T-helper 2 cell (primary cell): ENCODE data around the gene RTL10.
A peak's percentile ranks its signal among the peaks of the same experiment; 100 is the strongest.
"Not testable (repeated sequence)": the region's sequence is repeated elsewhere in the genome, so short reads cannot be mapped to it uniquely, and the experiment has no call there.

Experiments
- DNase-seq, 5 experiments: peaks; one replicate each; pipeline versions ENCODE4 v3.0.0 to v3.0.0-alpha.2; 2012 to 2022

Gene RTL10

DNA sequence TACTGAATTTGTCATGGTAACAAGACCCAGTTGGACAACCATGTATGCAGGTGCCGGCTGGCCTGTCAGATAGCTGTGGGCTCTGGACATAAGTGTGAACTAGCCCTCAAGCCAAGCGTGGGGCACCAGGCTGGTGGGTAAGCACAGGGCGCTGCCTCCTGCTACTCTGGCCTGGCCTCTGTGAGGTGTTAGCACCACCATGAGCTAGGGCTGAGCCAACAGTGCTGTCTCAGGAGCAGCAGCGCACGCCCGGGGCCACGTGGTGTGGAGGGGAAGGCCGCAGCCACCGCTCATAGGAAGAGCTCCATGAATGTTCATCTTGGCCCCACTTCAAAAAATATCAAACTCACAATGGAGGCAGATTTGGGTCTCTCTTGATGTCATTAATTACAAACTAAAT is 35.3 kb upstream of the RTL10 start:
- DNase-seq = no peak

DNA sequence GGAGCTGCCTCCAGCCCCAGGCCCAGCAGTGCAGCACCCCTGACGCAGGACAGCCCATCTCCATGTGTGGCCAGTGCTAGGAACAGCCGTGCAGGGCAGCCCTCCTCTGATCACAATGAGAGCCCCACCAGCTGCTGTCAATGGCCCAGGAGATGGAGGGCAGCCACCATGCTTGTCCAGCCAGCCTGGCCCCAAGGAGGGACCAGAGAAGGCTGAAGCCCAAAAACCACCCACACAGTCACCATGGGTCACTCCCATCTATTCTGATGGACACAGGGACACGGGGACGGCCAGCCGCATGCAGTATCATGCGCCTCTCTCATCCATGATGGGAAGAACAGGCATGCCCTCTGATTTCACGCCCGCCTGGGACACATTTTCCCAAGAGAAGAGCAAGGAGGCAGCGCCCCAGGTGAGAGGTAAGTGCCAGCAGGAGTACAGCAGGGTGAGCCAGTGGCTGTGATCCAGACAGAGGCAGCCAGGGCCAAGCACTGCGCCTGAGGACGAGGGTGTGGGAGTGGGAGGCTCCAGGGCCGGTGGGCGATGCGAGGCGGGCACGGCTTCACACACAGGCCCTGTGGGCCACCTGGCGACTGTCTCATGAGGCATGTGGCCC is 33.6 kb upstream of the RTL10 start:
- DNase-seq = no peak

DNA sequence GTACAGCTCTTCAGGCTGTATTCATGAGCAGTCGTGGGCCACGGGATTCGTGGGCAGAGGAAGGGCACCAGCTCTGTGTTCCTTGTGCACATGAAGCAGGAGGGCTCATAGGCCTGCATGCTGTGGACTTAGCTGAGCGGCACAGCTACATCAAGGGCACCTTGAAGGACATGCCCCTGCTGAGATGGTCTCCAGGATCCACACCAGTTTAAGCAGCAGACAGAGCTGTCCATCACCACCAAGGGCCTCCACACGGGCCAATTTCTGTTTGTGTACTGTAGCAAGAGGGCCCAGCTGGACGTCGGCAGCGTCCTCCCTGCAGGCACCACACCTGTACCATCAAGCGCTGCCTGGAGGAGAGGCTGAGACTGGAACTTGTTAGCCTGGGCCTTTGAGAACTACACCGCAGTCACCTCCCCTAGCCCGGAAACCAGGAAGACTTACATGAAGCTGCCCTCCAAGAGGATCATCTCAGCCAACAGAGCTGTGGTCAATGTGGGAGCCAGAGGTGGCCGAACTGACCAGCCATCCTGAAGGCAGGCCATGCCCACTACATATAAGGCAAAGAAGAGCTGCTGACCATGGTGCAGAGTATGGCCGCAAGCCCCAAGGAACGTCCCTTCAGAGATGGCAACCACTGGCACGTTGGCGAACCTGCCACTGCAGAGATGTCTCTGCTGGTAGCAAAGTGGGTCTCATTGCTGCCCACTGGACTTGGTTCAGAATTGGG is 32.7 kb upstream of the RTL10 start:
- DNase-seq = no peak

DNA sequence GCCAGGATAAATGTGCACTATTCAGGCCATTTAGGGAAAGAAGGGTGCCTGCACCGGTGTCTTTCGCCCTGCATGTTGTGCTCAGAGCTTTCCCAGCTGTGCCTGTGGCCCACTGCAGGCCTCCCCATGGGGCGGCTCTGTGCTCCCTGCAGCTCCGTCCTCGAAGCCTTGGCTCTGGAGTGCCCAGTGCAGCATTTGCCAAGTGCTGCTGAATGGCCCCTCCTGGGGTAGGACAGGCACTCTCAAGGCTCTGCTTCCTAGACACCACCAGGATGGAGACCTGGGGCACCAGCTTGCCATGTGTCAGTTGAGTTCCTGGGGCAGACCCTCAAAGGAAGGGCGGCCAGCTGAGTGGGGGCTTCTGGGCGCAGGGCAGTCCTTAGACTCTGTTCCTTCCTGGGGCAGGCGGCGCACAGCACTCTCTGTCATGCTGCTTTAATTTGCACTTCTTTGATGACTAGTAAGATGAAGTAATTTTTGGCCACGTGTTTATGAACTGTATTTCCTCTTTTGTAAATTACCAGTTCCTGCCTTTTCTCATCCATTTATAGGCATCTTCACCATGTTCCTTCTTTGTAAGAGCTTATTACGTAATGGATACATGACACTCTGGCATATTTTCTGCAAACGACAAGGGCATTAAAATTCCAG is 32.1 kb upstream of the RTL10 start:
- DNase-seq = peak in 1 of 5 experiments; percentile 26

DNA sequence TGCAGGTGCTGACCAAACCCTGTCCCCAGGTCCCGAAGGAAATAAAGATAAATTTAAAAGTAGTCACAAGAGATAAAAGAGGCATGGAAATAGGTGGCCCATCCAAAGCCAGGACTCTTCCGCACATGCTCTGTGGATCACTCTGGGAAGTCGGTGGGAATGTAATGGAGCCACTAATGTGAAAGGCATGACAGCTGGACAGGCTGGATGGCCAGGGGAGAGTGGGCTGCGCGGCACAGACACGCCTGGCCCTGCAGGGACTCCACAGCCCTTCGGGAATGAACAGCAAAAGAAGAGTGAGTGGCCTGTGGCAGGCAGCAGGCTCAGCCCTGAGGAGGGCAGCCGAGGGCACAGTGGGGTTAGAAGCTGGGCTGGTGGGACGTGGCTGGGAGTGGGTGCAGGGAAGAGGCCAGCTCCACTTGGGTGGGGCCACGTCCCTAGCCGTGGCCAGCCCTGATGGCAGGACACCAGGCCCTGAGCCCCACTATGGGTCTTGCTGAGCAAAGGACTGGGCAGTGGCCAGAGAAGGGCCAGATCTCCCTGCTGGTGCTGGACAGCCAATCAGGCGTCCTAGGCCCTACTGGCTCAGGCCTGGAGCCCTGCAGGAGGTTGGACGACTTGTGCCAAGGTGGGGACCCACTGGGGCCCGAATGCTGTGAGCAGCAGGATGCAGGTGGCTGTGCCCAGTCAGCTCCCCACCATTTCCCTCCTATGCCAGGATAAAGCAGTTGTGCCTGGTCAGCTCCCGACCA is 31.3 kb upstream of the RTL10 start:
- DNase-seq = no peak

DNA sequence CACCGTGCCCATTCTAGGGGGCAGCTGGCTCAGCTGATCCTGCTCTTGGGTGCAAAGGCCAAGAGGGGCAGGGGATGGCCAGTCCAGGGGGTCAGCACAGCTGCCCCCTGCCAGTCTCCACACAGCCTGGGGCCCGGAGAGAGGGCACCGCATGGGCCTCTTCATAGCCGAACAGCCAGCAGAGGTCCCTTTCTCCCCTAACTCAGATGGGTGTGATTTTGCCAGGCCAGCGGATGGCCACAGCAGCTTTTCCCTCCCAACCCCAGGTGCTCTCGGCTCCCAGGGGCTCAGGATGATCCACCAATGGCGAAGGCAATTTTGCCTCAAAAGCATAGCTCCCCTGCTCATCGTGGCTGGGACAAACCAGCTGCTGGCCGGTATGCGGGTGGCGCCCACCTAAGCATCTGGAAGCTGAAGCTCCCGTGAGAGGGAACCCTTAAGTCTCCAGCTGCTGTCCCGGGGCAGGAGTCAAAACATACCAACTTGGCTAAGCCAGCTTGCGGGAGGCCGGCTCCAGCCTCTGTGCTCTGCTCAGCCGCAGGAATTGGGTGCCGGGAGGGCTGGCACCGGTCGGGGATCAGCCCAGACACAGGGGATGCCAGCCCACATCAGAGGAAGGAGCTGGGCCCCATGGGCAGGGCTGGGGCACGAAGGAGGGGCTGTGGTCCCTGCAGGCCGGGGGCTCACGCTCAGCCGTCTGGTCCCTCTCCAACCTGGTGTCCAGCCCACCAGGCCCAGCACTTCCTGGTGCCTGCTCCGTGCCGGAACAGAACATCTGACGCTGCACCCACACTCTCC is 30.5 kb upstream of the RTL10 start:
- no peak for DNase-seq

DNA sequence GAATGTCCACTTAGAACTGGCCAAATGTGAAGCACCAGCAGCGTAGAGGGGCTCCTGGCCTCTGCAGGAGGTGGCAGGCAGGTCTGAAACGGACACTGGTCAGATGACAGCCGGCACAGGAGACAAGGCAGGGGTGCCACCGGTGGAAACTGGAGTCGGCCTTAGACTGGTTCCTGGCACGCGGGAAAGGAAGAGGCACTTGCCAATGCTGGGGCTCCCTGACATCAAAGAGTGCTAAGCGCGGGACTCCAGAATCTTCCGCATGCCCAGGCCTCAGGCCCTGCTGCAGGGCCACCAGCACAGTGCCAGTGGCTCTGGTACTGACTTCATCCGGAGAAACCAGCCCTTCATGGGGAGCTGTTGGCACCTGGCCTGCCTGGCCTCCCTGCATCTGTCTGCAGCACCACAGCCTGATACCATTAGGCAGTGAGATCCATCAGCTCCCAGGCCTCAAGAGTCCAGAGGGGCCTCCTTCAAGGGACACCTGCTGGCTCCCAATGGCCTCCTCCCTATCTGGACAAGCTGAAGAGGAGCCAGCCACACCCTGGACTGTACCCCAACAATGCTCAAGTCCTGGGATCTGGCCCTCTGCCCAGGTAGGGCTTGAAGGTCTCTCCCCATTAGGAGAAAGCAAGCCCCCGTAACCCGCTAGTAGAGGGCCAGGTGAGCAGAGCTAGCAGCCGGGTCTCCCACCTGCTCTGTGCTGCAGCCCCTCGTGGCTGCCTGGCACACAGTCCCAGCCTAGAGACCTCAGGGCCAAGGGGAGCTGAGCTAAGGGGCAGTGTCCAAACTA is 29.7 kb upstream of the RTL10 start:
- no peak for DNase-seq

DNA sequence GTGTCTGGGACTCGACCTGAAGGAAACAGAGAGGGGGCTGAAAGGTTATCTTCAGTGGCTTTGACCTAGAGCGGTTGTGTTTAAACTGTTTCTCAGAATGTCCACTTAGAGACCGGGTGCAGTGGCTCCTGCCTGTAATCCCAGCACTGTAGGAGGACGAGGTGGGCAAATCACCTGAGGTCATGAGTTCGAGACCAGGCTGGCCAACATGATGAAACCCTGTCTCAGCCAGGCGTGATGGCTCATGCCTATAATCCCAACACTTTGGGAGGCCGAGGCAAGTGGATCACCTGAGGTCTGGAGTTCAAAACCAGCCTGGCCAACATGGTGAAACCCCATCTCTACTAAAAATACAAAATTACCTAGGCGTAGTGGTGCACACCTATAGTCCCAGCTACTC is 28.8 kb upstream of the RTL10 start:
- DNase-seq = not testable (repeated sequence)

DNA sequence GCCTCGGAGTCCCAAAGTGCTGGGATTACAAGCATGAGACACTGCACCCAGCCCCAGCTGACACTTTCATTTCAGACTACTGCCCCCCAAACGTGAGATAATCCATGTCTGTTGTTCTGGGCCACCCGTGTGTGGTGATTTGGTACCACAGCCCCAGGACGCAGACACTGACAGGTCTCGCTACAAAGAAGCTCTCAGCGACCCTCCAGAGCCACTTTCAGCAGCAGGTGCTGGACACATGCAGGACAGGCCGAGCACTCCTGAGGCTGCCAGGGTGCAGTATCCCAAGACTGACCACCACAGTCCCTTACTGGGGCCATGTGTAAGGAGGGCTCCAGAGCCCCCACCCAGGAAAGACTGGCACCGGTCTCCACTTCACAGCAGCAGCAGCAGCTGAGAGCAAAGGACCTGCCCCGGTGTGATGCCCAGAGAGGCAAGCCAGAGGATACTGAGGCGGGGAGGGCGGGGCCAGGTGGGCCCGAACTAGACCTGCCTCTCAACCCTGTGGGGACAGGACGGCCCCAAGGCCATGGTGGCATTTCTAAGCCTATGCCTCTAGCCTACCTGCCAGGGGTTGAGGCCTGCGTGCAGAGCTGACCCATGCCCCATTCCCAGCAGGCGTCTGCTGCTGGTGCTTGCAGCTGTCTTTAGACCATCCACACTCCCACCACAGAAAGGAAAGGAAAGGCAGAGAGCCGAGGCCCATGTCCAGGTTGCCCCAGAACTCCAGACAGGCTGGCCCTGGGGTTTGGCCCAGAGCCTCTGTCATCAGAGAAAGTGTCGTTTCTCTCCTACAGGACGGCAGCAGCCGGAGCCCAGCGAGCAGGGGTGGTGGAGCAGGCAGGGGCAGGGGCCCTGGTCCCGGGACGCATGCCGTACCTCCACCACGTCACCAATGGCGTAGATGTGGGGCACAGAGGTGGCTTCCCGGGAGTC is 28.0 kb upstream of the RTL10 start:
- DNase-seq = no peak

DNA sequence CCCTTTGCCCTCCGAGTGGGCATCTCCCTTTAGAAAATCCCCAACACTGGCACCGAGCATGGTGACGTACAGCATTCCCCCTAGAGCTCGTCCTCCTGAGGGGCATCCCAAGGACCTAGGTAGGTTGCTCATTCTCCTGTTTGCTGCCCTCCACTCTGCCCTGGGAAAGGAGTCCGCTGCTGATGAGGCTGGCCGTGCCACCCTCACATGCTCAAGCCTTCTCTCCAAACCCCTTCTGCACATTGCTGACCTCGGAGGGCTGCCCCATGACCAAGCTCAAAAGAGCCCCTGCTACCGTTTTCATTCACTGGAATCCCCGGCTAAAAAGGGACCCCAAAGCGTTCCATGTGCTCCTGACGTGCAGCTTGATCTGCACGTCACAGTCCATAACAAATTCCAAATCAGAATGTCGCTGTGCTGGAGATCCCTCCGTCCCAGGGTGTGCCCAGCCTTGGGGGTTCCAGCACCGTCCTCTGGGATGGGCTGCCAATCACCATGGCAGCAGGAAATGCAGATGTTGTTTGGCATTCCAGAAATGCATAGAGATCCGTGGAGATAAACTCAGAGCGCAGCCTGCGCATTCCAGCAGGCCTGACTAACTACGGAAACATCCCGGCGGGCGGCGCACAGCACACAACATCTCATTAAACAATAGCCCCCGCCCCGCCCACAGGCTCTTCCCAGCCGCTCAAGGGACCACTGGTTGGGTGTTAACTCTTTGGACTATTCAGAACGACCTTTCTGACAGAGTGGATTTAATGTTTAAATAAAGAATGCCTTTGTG is 26.3 kb upstream of the RTL10 start:
- DNase-seq = no peak

DNA sequence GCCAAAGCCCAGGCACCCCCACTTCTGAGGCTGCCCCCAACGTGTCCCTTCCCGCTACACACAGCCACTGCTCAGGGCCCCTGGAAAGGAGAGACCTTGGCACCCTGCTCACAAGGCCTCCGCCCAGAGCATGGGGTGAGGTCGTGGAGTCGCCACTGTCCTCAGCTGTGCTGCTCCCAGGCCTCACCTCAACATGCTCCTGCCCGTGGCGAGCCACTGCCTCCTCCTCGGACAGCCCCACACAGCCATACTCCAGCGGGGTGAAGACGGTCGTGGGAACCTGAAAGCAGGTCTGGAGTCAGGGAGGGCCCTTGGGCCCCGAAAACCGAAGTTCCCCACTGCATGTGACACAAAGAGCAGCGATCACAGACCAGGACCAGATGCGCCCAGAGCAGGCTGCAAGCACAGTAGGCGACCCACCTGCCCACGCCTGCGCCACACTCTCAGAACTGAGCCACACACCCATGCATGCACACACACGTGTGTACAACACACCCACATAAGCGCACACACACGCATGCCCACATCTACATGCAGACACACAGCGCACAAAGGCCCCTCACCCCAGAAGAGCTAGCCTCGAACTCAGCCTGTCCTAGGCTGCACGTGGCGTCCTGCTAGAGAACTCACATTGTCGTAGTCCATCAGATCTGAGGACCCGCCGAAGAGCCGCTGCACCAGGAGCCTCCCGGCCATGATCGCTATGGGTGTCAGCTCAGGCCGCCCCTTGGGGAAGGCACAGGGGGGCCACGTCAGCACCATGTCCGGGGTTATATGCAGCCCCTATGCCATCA is 25.5 kb upstream of the RTL10 start:
- DNase-seq = no peak

DNA sequence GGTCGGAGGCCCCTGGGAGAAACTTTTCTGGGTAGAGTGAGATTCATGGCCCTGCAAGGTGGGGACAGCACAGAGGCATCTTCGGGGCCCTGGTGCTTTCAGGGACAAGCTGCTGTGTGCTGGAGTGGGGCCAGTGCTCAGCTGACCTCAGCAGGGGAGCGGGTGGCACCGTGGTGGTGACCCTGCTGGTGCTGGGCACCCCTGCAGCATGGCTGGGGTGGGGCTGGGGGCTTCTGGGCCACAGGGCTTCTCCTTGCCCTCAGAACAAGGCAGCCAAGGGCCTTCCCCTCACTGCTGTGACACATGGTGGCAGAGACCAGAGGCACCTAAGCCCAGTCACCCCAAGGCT is 24.9 kb upstream of the RTL10 start:
- no peak for DNase-seq

DNA sequence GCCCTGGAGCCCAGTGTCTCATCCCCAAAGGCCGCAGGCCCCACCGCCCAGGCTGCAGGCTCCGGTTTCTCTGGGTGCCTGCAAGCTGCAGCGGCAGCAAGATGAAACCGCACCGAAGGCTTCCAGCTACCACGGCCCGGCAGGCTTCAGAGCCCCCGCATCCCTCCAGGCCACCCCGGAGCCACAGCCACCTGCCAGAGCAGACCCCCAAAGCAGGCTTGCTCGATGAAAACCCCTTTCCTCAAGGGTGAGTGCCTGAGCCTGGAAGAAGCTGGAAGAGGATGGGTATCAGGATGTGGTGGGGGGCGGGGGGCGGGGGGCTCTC is 24.5 kb upstream of the RTL10 start:
- no peak for DNase-seq

DNA sequence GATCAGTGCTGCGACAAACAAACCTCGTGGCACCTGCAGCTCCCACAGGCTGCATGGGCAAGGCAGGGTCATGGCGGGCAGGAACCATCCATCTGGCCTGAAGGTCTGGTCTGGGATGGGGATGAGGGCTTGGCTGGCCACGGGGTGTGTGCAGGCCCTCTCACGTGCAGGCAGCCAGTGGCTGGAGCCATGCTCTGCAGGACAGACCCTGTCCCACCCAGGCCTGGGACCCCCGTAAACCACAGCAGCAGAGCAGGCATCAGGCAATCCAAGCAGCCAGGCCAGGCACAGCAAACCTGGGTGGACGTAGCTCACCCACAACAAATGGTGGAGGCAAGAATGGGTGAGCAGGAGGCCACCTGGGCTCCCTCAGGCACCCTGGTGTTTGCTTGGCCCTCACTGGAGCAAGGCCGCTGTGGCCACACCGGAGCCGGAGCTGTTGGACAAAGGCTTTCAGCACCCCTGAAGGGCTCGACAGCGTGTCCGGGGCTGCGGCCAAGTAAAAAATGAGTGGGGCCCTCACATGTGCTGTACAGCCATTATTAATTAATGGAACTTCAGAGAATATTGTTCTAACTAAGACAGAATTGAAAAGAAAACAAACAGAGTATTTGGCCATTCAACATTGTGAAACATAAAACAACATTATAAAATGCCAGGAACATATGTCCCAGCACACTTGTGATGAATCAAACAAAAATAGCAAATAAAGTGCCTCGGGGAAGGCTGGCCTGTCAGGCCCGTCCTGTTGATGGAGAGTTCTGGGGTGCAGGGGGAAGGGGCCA is 24.0 kb upstream of the RTL10 start:
- no peak for DNase-seq

DNA sequence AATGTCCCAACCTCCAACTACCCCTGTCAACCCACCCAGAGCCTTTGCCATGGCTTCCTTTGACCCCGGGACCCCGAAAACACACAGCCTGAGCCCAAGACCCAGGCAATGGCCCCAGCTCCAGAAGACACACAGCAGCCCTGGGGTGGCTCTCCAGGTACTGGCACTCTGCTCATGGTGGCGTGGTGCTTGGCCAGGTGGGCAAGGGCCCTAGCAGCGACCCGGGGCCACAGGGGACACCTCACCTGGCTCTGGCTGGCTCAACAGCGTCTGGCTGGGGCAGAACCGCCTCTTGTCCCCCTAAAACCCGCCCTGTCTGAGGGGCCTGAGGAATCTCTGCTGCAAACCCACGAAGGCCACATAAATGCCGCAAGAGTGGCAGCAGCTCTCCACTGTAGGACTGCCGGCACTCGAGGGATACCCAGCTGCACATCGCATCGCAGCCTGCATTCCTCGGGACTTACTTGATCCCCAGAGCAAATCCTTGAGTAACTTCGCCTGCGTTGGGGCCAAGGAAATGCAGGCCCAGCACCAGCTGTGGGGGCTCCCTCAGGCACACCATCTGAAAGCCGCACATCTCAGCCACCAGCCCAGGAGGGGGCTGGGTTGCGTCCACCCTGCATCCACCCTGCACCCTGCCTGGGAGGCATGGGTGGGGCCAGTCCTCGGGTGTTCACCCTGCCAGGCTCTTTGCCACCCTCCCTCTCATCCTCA is 23.1 kb upstream of the RTL10 start:
- no peak for DNase-seq

DNA sequence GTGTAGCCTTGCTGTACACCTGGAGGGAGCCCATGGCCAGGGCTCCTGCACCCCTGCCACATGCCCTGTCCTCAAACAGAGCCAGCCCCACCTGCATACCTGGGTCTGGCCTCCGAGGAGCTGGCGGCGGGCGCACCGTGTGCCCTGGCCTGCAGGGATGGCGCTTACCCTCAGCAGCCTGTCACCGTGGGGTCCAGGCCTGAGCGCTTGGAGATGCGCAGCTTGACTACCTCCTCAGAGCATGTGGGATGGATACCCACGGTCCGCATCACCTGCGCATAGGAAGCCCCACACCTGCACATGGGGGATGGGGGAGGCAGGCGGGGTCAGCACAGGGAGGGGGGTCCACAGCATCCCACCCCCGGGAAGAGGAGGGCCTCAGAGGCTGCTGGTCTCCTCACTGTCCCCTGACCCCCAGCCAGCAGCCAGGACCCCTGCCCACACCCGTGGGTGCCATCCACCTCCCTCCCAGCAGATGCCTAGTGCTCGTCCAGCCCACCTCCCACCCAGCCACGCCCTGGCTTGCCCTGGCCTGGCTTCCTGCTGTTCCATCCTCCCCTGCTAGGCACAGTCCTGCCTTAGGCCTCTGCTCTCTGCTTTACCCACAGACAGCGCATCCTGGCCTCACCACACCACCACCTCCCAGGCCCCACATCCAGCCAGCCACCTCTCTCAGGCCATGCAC is 22.4 kb upstream of the RTL10 start:
- DNase-seq = no peak

DNA sequence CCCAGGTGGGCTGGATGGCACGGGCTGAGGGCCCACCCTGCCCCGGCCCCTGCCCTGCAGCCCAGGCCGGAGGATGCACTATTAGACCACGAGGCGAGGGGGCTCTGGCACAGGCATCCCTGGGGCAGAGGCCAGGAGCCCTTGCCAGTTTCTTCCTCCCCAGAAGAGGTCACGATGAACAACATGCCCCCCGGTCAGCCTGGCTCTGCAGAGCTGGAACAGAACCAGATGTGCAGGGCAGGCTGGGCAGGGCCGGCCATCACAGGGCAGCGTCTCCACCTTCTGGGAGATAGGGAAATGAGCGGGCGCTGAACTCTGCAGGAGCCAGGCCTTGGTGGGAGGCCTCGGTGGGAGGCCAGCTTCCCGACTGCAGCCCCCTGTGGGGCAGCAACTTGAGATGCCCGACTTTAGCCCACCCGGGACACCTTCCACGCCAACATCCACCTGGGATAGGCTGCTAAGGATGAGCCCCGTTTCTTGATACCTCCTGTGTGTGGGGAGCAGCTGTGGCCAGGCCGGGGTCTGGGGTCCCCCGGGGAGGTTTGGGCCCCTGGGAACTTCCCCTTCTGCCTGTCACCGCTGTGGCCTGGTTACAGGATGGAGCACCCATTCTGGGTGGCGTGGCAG is 21.8 kb upstream of the RTL10 start:
- no peak for DNase-seq
